ENCODE measurements around the gene ASB18. TPM values are rescaled to one million over a fixed set of nuclear protein-coding genes. Genes with fewer than 3 reads are reported as not detected.

Gene ASB18
- total and polyA plus RNA-seq, 2 experiments from 2014 or later, result not detected

DNA sequence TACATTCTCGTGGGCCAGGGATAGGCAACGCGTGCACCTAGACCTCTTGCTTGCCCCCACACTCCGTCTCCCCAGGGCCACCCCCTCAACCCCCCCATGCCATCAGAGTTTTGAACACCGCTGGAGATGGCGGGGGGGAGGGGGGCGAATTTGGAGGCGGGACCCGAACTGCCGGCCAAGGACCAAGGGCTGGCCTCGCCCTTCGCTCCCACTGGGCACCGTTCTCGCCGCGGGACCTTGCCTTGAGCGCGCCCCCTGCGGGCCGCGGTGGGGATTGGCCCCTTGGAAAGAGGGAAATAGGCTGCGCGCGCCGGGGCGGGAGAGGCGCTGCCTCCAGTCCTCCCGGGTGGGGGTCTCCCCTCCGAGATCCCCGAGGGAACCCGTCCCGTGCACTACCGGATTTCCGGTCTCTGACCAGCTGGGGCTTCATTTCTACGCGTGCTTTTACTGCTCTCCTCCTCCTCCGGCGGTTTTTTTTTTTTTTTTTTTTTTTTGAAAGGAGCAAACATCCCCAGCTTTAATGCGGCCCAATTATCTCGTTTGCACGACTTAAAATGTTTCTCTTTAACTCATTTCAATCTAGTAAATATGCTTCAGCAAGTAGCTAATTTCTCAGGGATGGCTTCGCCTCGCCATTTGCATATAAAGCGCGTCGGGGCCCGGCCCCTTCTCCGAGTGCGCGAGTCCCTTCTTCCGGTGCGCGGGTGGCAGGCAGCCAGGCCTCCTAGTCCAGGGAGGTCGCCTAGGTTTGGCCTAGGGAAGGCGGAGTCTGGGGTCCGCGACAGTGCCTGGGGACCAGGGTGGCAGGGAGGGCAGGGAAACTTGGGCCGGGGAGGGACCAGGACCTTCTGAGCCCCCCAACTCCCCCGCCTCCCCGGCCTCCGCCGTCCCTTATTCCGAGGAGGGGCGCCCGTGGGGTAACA lies 86.0 kb downstream of the ASB18 start:
- Histone ChIP-seq H3K27me3 (replicated peaks; ENCODE audit: insufficient read depth) (peaks cover 28% of the 10 kb centered on the region), H3K9me2 (ENCODE audit: insufficient read depth) (no peaks in the 10 kb centered on the region), H3K4me3 (peak overlapping the region; percentile 61), H3K79me2 (ENCODE audit: insufficient read depth) (no peaks in the 10 kb centered on the region), H3F3A (ENCODE audit: insufficient read depth) (peaks cover 25% of the 10 kb centered on the region), H3K27ac (no peak overlapping the region), H3K4me1 (ENCODE audit: insufficient read depth) (peaks cover 28% of the 10 kb centered on the region), H3K36me3 (ENCODE audit: low read depth) (no peaks in the 10 kb centered on the region), H3K9me3 (ENCODE audit: low read depth) (no peaks in the 10 kb centered on the region), H3K9ac (peak overlapping the region; percentile 32; the same call in 1 of the 2 replicates), H3K4me2 (ENCODE audit: unreplicated experiment) (peak overlapping the region; percentile 63), H4K20me1 (ENCODE audit: insufficient read depth) (no peaks in the 10 kb centered on the region), H2AFZ (peak overlapping the region; percentile 63)
- in situ Hi-C loops (cut with MboI), result loop anchor here (25.0 kb wide), 1 partner anchor 1041 kb away; no protein-coding TSS in a partner anchor
- peak; percentile 77 for DNase-seq
- 7 to 14% methylated on average over 37 to 64 of the region's 65 CpGs for WGBS, 2 experiments (ENCODE audit: low coverage in 1 of 2, low lambda C conversion rate in 2 of 2, missing lambda C conversion rate in 2 of 2)
- TF ChIP-seq EZH2 (IDR thresholded peaks at IDR 0.05; ENCODE audit: insufficient read depth, poor library complexity, severe bottlenecking) (no peak), EZH2phosphoT487 (IDR thresholded peaks at IDR 0.05; ENCODE audit: insufficient read depth, low read depth) (no peak)

- H3F3A ChIP-seq (ENCODE audit: insufficient read depth), result peaks cover 25% of the 10 kb centered on the region
- H2AFZ ChIP-seq, result peak overlapping the region; percentile 63
- no peak for TF ChIP-seq EZH2 (IDR thresholded peaks at IDR 0.05; ENCODE audit: insufficient read depth, poor library complexity, severe bottlenecking)
- no peak for TF ChIP-seq EZH2phosphoT487 (IDR thresholded peaks at IDR 0.05; ENCODE audit: insufficient read depth, low read depth)
- in situ Hi-C loops (cut with MboI), result loop anchor here (25.0 kb wide), 1 partner anchor 1040 kb away; no protein-coding TSS in a partner anchor
- H3K36me3 ChIP-seq (ENCODE audit: low read depth), result no peaks in the 10 kb centered on the region
- peaks cover 28% of the 10 kb centered on the region for H3K27me3 ChIP-seq (replicated peaks; ENCODE audit: insufficient read depth)
- H3K4me1 ChIP-seq (ENCODE audit: insufficient read depth), result peaks cover 28% of the 10 kb centered on the region
- H3K27ac ChIP-seq, result no peak overlapping the region
- peak; percentile 75 for DNase-seq
- H3K4me2 ChIP-seq (ENCODE audit: unreplicated experiment), result peak overlapping the region; percentile 63
- peak overlapping the region; percentile 61 for H3K4me3 ChIP-seq
- no peaks in the 10 kb centered on the region for H4K20me1 ChIP-seq (ENCODE audit: insufficient read depth)
- WGBS, 2 experiments (ENCODE audit: low coverage in 1 of 2, low lambda C conversion rate in 2 of 2, missing lambda C conversion rate in 2 of 2), result 13 to 15% methylated on average over 20 of the region's 20 CpGs
- no peaks in the 10 kb centered on the region for H3K9me2 ChIP-seq (ENCODE audit: insufficient read depth)
- no peak overlapping the region for H3K9ac ChIP-seq
- H3K79me2 ChIP-seq (ENCODE audit: insufficient read depth), result no peaks in the 10 kb centered on the region
- H3K9me3 ChIP-seq (ENCODE audit: low read depth), result no peaks in the 10 kb centered on the region
These were observed 86.6 kb downstream of the ASB18 start for GRCh38 chr2:236177604-236177966.

GRCh38 chr2:236176951-236177350 lies 87.3 kb downstream of the ASB18 start:
- Histone ChIP-seq H3K36me3 (ENCODE audit: low read depth) (no peaks in the 10 kb centered on the region), H3K4me2 (ENCODE audit: unreplicated experiment) (no peak overlapping the region), H3K27ac (no peak overlapping the region), H3K79me2 (ENCODE audit: insufficient read depth) (no peaks in the 10 kb centered on the region), H4K20me1 (ENCODE audit: insufficient read depth) (no peaks in the 10 kb centered on the region), H3K9me2 (ENCODE audit: insufficient read depth) (no peaks in the 10 kb centered on the region), H3K9ac (no peak overlapping the region), H2AFZ (no peak overlapping the region), H3F3A (ENCODE audit: insufficient read depth) (peaks cover 25% of the 10 kb centered on the region), H3K9me3 (ENCODE audit: low read depth) (no peaks in the 10 kb centered on the region), H3K27me3 (replicated peaks; ENCODE audit: insufficient read depth) (peaks cover 32% of the 10 kb centered on the region), H3K4me1 (ENCODE audit: insufficient read depth) (peaks cover 28% of the 10 kb centered on the region), H3K4me3 (no peak overlapping the region)
- DNase-seq, result no peak
- TF ChIP-seq EZH2 (IDR thresholded peaks at IDR 0.05; ENCODE audit: insufficient read depth, poor library complexity, severe bottlenecking) (no peak), EZH2phosphoT487 (IDR thresholded peaks at IDR 0.05; ENCODE audit: insufficient read depth, low read depth) (no peak)
- WGBS, 2 experiments (ENCODE audit: low coverage in 1 of 2, low lambda C conversion rate in 2 of 2, missing lambda C conversion rate in 2 of 2), result 61 to 62% methylated on average over 21 of the region's 21 CpGs
- in situ Hi-C loops (cut with MboI), result loop anchor here (25.0 kb wide), 1 partner anchor 1040 kb away; no protein-coding TSS in a partner anchor

DNA sequence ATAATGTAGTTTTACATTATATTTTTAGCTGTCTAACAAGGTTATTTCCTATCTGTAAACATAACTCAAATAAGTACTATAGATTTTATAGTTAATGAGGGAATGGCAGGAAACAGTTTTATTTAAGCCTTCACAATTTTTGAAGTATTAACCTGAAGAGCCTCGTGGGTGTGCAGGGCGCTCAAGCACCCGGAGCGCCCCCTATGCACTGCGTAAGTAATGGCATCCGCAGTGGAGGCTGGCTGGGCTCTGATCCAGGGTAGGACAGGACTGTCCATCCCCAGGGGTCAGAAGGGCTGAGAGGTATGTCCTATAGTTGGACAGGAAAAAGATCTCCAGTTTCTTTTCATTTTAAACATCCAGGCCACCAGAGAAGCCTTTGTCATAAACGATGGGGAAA lies 87.8 kb downstream of the ASB18 start:
- Histone ChIP-seq H2AFZ (no peak overlapping the region), H3K79me2 (ENCODE audit: insufficient read depth) (no peaks in the 10 kb centered on the region)
- in situ Hi-C loops (cut with MboI), result loop anchor here (25.0 kb wide), 1 partner anchor 1039 kb away; no protein-coding TSS in a partner anchor

More for the DNA sequence above, 87.8 kb downstream of the ASB18 start:
- H3K9ac ChIP-seq, result no peak overlapping the region
- H3K27me3 ChIP-seq (replicated peaks; ENCODE audit: insufficient read depth), result peaks cover 38% of the 10 kb centered on the region
- no peaks in the 10 kb centered on the region for H3K9me3 ChIP-seq (ENCODE audit: low read depth)
- H3K4me1 ChIP-seq (ENCODE audit: insufficient read depth), result peaks cover 28% of the 10 kb centered on the region
- no peak overlapping the region for H3K4me2 ChIP-seq (ENCODE audit: unreplicated experiment)
- H3K36me3 ChIP-seq (ENCODE audit: low read depth), result no peaks in the 10 kb centered on the region
- H4K20me1 ChIP-seq (ENCODE audit: insufficient read depth), result no peaks in the 10 kb centered on the region
- H3K27ac ChIP-seq, result no peak overlapping the region
- DNase-seq, result peak; percentile 56
- H3F3A ChIP-seq (ENCODE audit: insufficient read depth), result peaks cover 25% of the 10 kb centered on the region
- no peak overlapping the region for H3K4me3 ChIP-seq
- TF ChIP-seq EZH2 (IDR thresholded peaks at IDR 0.05; ENCODE audit: insufficient read depth, poor library complexity, severe bottlenecking) (no peak), EZH2phosphoT487 (IDR thresholded peaks at IDR 0.05; ENCODE audit: insufficient read depth, low read depth) (no peak)
- H3K9me2 ChIP-seq (ENCODE audit: insufficient read depth), result no peaks in the 10 kb centered on the region
- 35 to 36% methylated on average over 7 of the region's 7 CpGs for WGBS, 2 experiments (ENCODE audit: low coverage in 1 of 2, low lambda C conversion rate in 2 of 2, missing lambda C conversion rate in 2 of 2)

Measured in GM23248 (cell line).